Heart right ventricle (tissue), 16 donors: Measurements from ENCODE around the gene KCTD5. TPM values are rescaled to one million over a fixed set of nuclear protein-coding genes. Genes with fewer than 3 reads are reported as not detected.

Experiments used
- ATAC-seq, 8 donors: fragments of 200-7000 bp; cut with Tn5 transposase; one replicate each; pipeline ENCODE4 v1.9.1; 2020; ENCODE audit warnings: mild to moderate bottlenecking in 8 of 8, moderate library complexity in 8 of 8, moderate number of reproducible peaks in 1 of 8
- DNase-seq, 2 donors: peaks; one replicate each; pipeline ENCODE4 v3.0.0-alpha.2; 2020
- H3K27ac ChIP-seq, 10 donors: fragments of 200-600 bp; sonication (generic) in 2 of 10; one replicate each; pipeline versions ENCODE4 v1.5.0 to v1.8.0; 2020 to 2022; ENCODE audit warnings: mild to moderate bottlenecking in 3 of 10
- H3K27me3 ChIP-seq, 7 donors: fragments of 200-600 bp; one replicate each; pipeline ENCODE4 v1.8.0; 2021 to 2022; ENCODE audit warnings: mild to moderate bottlenecking in 2 of 7
- H3K36me3 ChIP-seq, 9 donors: fragments of 200-600 bp; sonication (generic) in 1 of 9; one replicate each; pipeline versions ENCODE4 v1.5.0 to v1.8.0; 2020 to 2022; ENCODE audit warnings: mild to moderate bottlenecking in 2 of 9
- H3K4me1 ChIP-seq, 9 donors: fragments of 200-600 bp; sonication (generic) in 1 of 9; one replicate each; pipeline versions ENCODE4 v1.5.0 to v1.8.0; 2020 to 2022; ENCODE audit warnings: mild to moderate bottlenecking in 4 of 9
- H3K4me3 ChIP-seq, 10 donors: fragments of 200-600 bp; sonication (generic) in 2 of 10; one replicate each; pipeline versions ENCODE4 v1.5.0 to v1.8.0; 2020 to 2022; ENCODE audit warnings: mild to moderate bottlenecking in 7 of 10, moderate library complexity in 2 of 10
- H3K9me3 ChIP-seq, 11 donors: fragments of 200-600 bp in 10 of 11; sonication (generic) in 2 of 11; one replicate each; pipeline versions ENCODE4 v1.5.0 to v1.8.0; 2013 to 2022; ENCODE audit warnings: mild to moderate bottlenecking in 2 of 11, control low read depth in 1 of 11, moderate library complexity in 1 of 11
- CTCF ChIP-seq, 9 donors: fragments of 200-600 bp; sonication (generic) in 2 of 9; IDR thresholded peaks; one replicate each; pipeline versions ENCODE4 v1.5.0 to v1.8.0; 2021 to 2022; ENCODE audit warnings: antibody characterized with exemption in 9 of 9, mild to moderate bottlenecking in 5 of 9, moderate library complexity in 1 of 9
- WGBS, 2 donors: extraction: QIAGEN DNeasy Blood & Tissue Kit; methylation state at CpG; one replicate each; pipeline ENCODE4 v1.1.7; 2013; ENCODE audit warnings: inconsistent platforms in 1 of 2; 5-methylcytosine and 5-hydroxymethylcytosine counted together
- intact Hi-C, 10 donors: fragments of 100-400 bp; cut with DNase I; formaldehyde crosslinking; loops; one replicate each; pipeline versions ENCODE4 v1.11.1 to v1.14.2; 2022
- polyA plus RNA-seq, 2 donors: library from polyadenylated mRNA; stranded (reverse); fragments of 200-250 nt; gene quantifications; one replicate each; pipeline ENCODE4 v1.2.3, GENCODE V29; 2013
- total RNA-seq, 10 donors: library from RNA; stranded (reverse); fragmentation: NEBNext Ultra II Directional in 3 of 10; extraction: Animal tissue kit (Norgen Biotek cat#: 25700) in 3 of 10; gene quantifications; one replicate each; pipeline versions ENCODE4 v1.2.1 to v1.2.4, GENCODE V29; 2021 to 2023
- donor health status: Arrhythmogenic right ventricular cardiomyopathy.
- donor health status: ischemic (EF 13 %, LVEDD 7.1; RV severe dilation, severe dysfunction).
- donor health status: healthy with polysubstance abuse.
- donor health status: DM: no; HTN: yes; CAD: no.
- donor health status: DM: no; HTN: no; CAD: no.
- donor health status: ischemic (EF 25% LVEDD 6.9; RV normal size, moderate dysfunction).
- donor health status: ischemic (EF 25% LVEDD 5.7; RV mildly dilated, moderate dysfunction).
- donor health status: healthy.
- donor health status: DM: yes; HTN: yes; CAD: no.
- donor health status: Ischemic cardiomyopathy.
- donor health status: ischemic (EF 35%, LVEDD 5.7; RV mildly dilated, moderate dysfunction).
- donor health status: nonischemic (EF 11% LVEDD 7.7; RV severe dilation, severe dysfunction).
- donor health status: DM: yes; HTN: yes; CAD: no.
- donor health status: PGD.
- donor health status: ischemic (EF 29% LVEDD 5.4; RV normal size, mild dysfunction).
- donor health status: nonischemic (EF 23%, LVEDD 6.1; RV moderate dilation, normal function).

The KCTD5 gene
- total and polyA plus RNA-seq, 12 donors, result 8.5 to 22.4 (median 11.6) TPM

DNA sequence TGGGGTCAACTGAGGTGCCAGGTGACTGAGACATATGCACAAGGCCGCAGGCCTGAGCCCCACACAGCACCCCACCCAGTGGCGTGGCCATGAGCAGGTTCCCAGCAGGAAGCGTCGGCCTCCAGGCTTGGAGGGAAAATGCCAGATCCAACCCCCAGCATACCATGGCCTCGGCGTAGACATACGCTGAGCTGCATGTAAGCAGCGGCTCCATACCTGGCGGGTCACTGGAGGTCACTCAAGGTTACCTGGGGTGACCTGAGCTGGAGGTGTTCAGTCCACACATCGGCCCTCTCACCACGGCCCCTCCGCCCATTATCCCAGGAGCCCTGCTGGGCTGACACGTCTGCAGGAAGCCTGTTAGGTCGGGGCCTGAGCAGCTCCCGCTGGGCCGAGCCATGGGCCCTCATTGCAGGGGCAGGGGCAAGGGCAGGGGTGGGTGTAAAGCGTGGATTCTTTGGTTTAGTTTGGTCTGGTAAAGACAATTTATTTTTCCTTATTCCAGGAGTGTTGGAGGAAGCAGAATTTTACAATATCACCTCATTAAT lies 15.2 kb downstream of the KCTD5 start:
- WGBS, 2 donors, result 90 to 93% methylated on average over 17 of the region's 17 CpGs
- DNase-seq (peak in 1 of 2 donors; percentile 3), ATAC-seq (no peak)
- Histone ChIP-seq H3K4me1 (peaks cover 8 to 11% (median 11%) of the 10 kb centered on the region in 9 donors), H3K4me3 (no peak overlapping the region), H3K27ac (no peak overlapping the region), H3K9me3 (no peaks in the 10 kb centered on the region), H3K36me3 (peaks cover 0 to 61% (median 31%) of the 10 kb centered on the region in 9 donors), H3K27me3 (no peaks in the 10 kb centered on the region)
- intact Hi-C loops, result no loop called here
- TF ChIP-seq CTCF (IDR thresholded peaks at IDR 0.05), result no peak

GRCh38 chr16:2698103-2698870 lies 16.0 kb downstream of the KCTD5 start:
- WGBS, 2 donors, result 93 to 95% methylated on average over 28 of the region's 28 CpGs
- peak in 1 of 2 donors; percentile 4 for DNase-seq
- Histone ChIP-seq H3K4me3 (no peak overlapping the region), H3K4me1 (peaks cover 1 to 8% (median 2%) of the 10 kb centered on the region in 9 donors), H3K27ac (no peak overlapping the region), H3K27me3 (no peaks in the 10 kb centered on the region), H3K36me3 (peaks cover 0 to 69% (median 31%) of the 10 kb centered on the region in 9 donors), H3K9me3 (no peaks in the 10 kb centered on the region)
- intact Hi-C loops, result no loop called here
- no peak for ATAC-seq
- no peak for TF ChIP-seq CTCF (IDR thresholded peaks at IDR 0.05)

DNA sequence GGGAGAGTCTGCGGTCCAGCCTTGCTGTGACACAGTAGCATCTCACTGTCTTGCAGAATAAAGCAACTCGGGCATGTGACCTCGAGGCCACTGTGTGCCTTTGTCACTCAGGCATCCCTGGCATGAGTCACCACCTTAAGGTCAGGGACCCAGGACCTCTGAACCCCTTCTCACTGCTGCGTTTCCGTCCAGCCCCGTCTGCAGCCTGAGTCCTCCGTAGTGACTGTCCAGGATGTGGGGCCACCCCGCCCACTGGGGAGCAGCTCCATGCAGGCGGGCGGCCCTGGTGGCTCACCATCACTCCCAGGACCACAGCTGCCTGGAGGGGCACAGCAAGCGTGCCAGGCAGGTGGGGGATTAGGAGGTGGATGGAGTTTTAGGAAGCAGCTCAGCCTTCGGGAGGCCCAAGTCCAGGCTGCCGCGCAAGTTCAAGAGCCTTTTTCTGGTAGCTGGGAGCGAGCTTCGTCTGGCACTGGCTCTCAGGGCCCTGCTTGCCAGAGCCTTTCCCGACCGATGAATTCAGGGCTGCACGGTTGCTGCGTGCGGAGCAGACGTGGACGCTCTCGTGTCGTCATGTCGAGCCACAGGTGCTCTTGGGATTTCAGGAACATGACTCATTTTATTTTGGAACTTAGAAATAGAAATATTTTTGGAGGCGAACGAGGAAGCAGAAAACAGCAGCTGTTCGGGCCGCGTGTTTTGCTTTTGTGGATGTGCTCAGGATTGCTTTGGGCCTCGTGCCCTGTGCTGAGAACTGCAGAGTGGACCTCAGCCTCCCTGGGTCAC lies 16.8 kb downstream of the KCTD5 start:
- WGBS, 2 donors, result 85 to 88% methylated on average over 32 of the region's 32 CpGs
- H3K4me3 ChIP-seq, result no peak overlapping the region
- intact Hi-C loops, result no loop called here

More for the DNA sequence above, 16.8 kb downstream of the KCTD5 start:
- no peak for TF ChIP-seq CTCF (IDR thresholded peaks at IDR 0.05)
- Histone ChIP-seq H3K27me3 (no peaks in the 10 kb centered on the region), H3K9me3 (no peaks in the 10 kb centered on the region), H3K27ac (no peak overlapping the region), H3K4me1 (peaks cover 0 to 14% (median 7%) of the 10 kb centered on the region in 9 donors), H3K36me3 (peaks cover 0 to 78% (median 31%) of the 10 kb centered on the region in 9 donors)
- DNase-seq, result peak in 1 of 2 donors; percentile 8
- ATAC-seq, result peak in 1 of 8 donors; percentile 31
